Measurements from ENCODE around the gene TRIP13.
"Not testable (repeated sequence)": the region's sequence is repeated elsewhere in the genome, so short reads cannot be mapped to it uniquely, and the experiment has no call there.

DNA sequence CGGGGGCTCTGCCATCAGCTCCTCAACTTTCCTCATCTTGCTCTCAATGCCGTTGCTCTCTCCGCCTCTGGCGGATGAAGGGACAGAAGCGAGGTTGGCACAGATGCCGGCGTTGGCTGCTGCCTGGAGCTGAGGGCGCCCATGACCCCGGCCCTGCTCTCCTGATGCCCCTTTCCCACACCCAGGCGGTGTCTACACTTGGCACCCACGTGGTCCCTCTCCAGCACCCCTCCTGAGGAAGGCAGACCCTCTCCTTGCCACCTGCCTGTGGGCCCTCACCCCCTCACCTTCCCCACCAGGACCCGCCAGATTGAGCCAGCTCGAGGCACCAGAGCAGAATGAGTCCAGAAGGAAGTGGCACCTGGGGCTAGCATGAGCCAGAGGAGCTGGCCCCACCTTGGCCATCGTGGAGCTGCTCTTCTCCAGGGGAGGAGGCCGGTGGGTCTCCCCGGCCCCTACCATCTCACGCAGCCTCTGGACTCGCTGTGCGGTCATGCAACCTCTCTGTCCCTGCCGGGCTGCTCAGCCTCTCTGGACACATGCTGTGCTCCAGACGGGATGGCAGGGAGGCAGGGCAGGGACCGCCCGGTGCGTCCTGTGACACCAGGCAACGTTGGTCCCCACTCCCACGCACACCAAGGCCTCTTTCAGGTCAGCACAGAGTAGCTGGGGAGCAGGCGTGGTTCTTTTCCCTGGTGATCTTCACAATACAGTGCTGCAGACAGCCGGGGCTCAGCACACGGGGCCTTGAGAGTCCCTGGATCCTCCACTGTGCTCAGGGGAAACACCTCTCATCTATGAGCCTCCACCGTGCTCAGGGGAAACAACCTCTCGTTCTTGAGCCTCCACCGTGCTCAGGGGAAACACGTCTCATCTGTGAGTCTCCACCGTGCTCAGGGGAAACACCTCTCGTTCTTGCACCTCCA, 46.7 kb upstream of the TRIP13 start:
- TF ChIP-seq, protein P1, sequence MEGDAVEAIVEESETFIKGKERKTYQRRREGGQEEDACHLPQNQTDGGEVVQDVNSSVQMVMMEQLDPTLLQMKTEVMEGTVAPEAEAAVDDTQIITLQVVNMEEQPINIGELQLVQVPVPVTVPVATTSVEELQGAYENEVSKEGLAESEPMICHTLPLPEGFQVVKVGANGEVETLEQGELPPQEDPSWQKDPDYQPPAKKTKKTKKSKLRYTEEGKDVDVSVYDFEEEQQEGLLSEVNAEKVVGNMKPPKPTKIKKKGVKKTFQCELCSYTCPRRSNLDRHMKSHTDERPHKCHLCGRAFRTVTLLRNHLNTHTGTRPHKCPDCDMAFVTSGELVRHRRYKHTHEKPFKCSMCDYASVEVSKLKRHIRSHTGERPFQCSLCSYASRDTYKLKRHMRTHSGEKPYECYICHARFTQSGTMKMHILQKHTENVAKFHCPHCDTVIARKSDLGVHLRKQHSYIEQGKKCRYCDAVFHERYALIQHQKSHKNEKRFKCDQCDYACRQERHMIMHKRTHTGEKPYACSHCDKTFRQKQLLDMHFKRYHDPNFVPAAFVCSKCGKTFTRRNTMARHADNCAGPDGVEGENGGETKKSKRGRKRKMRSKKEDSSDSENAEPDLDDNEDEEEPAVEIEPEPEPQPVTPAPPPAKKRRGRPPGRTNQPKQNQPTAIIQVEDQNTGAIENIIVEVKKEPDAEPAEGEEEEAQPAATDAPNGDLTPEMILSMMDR (IDR thresholded peaks at IDR 0.05), result not testable (repeated sequence)
- TF ChIP-seq POLR2AphosphoS5, TCF7L2 (IDR thresholded peaks at IDR 0.05; ENCODE audit: low read depth, low read length): not testable (repeated sequence)

Data from Panc1 (cell line).